H1 (cell line): Measurements from ENCODE around the gene RTTN. TPM values are rescaled to one million over a fixed set of nuclear protein-coding genes. Genes with fewer than 3 reads are reported as not detected.

Experiments
- GABPA ChIP-seq: IDR thresholded peaks from 2 replicates; pipeline ENCODE4 v1.6.1; 2011; ENCODE audit warnings: mild to moderate bottlenecking, low read length, moderate library complexity, borderline replicate concordance; ENCODE audit not compliant: insufficient read depth
- polyA plus RNA-seq, 7 experiments: library from polyadenylated mRNA; depleted of rRNA in 3 of 7; stranded (reverse) in 5 of 7; unstranded in 2 of 7; fragments of >200 nt in 5 of 7; fragments of 200-250 nt in 2 of 7; gene quantifications; 1 replicate in 5 of 7; 2 replicates in 1 of 7; 4 replicates in 1 of 7; pipeline versions ENCODE4 v1.2.1 to v1.2.3, GENCODE V29; 2011 to 2013; ENCODE audit warnings: missing spikeins in 2 of 7, mixed read lengths in 2 of 7
- total RNA-seq: library from RNA; stranded (reverse); fragmentation: NEBNext Ultra II Directional; extraction: Animal tissue kit (Norgen Biotek cat#: 25700); gene quantifications from 2 replicates; pipeline ENCODE4 v1.2.1, GENCODE V29; 2021

RTTN gene
- total and polyA plus RNA-seq, 2 of the 8 experiments (the other 6 are each of a cell fraction or from before 2014, with no cell fraction given): 9.1 to 21.4 TPM

- no peak for TF ChIP-seq GABPA
Measured at GRCh38 chr18:70146174-70146573, 59.3 kb downstream of the RTTN start (continued).
